ENCODE measurements around the gene ZFAND3.

ZFAND3 gene

GRCh38 chr6:37981626-37982025, 162.1 kb downstream of the ZFAND3 start:
- DNase-seq (ENCODE audit: low read depth) = no peak
- TF ChIP-seq CTCF (IDR thresholded peaks at IDR 0.05; ENCODE audit: insufficient read depth, low read depth, low read length, missing control alignments) = no peak
- H3K4me3 ChIP-seq (ENCODE audit: low read length) = no peak overlapping the region

GRCh38 chr6:37982317-37982716, 162.8 kb downstream of the ZFAND3 start:
- no peak overlapping the region for H3K4me3 ChIP-seq (ENCODE audit: low read length)
- no peak for DNase-seq (ENCODE audit: low read depth)
- TF ChIP-seq CTCF (IDR thresholded peaks at IDR 0.05; ENCODE audit: insufficient read depth, low read depth, low read length, missing control alignments) = no peak

- H3K4me3 ChIP-seq (ENCODE audit: low read length) = no peak overlapping the region
- no peak for TF ChIP-seq CTCF (IDR thresholded peaks at IDR 0.05; ENCODE audit: insufficient read depth, low read depth, low read length, missing control alignments)
- DNase-seq (ENCODE audit: low read depth) = no peak
Observed at GRCh38 chr6:37983720-37984501, 164.4 kb downstream of the ZFAND3 start.

- H3K4me3 ChIP-seq (ENCODE audit: low read length) = no peak overlapping the region
- TF ChIP-seq CTCF (IDR thresholded peaks at IDR 0.05; ENCODE audit: insufficient read depth, low read depth, low read length, missing control alignments) = no peak
- DNase-seq (ENCODE audit: low read depth) = peak; percentile 18
Observed at GRCh38 chr6:37984578-37984977, 165.1 kb downstream of the ZFAND3 start.

GRCh38 chr6:37985355-37985754, 165.8 kb downstream of the ZFAND3 start:
- TF ChIP-seq CTCF (IDR thresholded peaks at IDR 0.05; ENCODE audit: insufficient read depth, low read depth, low read length, missing control alignments) = no peak
- DNase-seq (ENCODE audit: low read depth) = no peak
- H3K4me3 ChIP-seq (ENCODE audit: low read length) = no peak overlapping the region

GRCh38 chr6:37987018-37987417, 167.5 kb downstream of the ZFAND3 start:
- TF ChIP-seq CTCF (IDR thresholded peaks at IDR 0.05; ENCODE audit: insufficient read depth, low read depth, low read length, missing control alignments) = no peak
- DNase-seq (ENCODE audit: low read depth) = no peak

GRCh38 chr6:37987559-37987958, 168.0 kb downstream of the ZFAND3 start:
- H3K4me3 ChIP-seq (ENCODE audit: low read length) = no peak overlapping the region
- no peak for TF ChIP-seq CTCF (IDR thresholded peaks at IDR 0.05; ENCODE audit: insufficient read depth, low read depth, low read length, missing control alignments)
- DNase-seq (ENCODE audit: low read depth) = no peak

More at GRCh38 chr6:37987018-37987417, 167.5 kb downstream of the ZFAND3 start:
- H3K4me3 ChIP-seq (ENCODE audit: low read length) = no peak overlapping the region

Measured in epithelial cell of esophagus (primary cell).